HG03108 (cell line): ENCODE results near the gene ENOX1.

Experiments
- ATAC-seq: cut with Tn5 transposase; IDR thresholded peaks from one replicate; pipeline ENCODE4 v1.9.1; 2021; ENCODE audit warnings: moderate library complexity; ENCODE audit not compliant: unreplicated experiment

The ENOX1 gene

GRCh38 chr13:43232144-43232872 is 554.5 kb downstream of the ENOX1 start:
- ATAC-seq = no peak

- no peak for ATAC-seq
Observed at GRCh38 chr13:43230989-43231388, 555.8 kb downstream of the ENOX1 start.

- no peak for ATAC-seq
Observed at GRCh38 chr13:43229506-43229905, 557.3 kb downstream of the ENOX1 start.

GRCh38 chr13:43227721-43228120 is 559.1 kb downstream of the ENOX1 start:
- ATAC-seq = no peak

GRCh38 chr13:43223216-43223615 is 563.6 kb downstream of the ENOX1 start:
- ATAC-seq = no peak

GRCh38 chr13:43222086-43222485 is 564.7 kb downstream of the ENOX1 start:
- no peak for ATAC-seq

- no peak for ATAC-seq
Observed at GRCh38 chr13:43221611-43222010, 565.2 kb downstream of the ENOX1 start.

GRCh38 chr13:43220873-43221595 is 565.7 kb downstream of the ENOX1 start:
- ATAC-seq = no peak

GRCh38 chr13:43214124-43214523 is 572.6 kb downstream of the ENOX1 start:
- ATAC-seq = no peak

- no peak for ATAC-seq
Observed at GRCh38 chr13:43206838-43207237, 579.9 kb downstream of the ENOX1 start.

- no peak for ATAC-seq
Observed at GRCh38 chr13:43205416-43205815, 581.4 kb downstream of the ENOX1 start.

- no peak for ATAC-seq
Observed at GRCh38 chr13:43204591-43204990, 582.2 kb downstream of the ENOX1 start.

- ATAC-seq = no peak
Observed at GRCh38 chr13:43203781-43204180, 583.0 kb downstream of the ENOX1 start.

GRCh38 chr13:43200736-43201135 is 586.0 kb downstream of the ENOX1 start:
- ATAC-seq = no peak

- no peak for ATAC-seq
Observed at GRCh38 chr13:43200307-43200706, 586.5 kb downstream of the ENOX1 start.

- ATAC-seq = no peak
Observed at GRCh38 chr13:43196750-43197370, 589.9 kb downstream of the ENOX1 start.

- ATAC-seq = no peak
Observed at GRCh38 chr13:43196086-43196621, 590.6 kb downstream of the ENOX1 start.

GRCh38 chr13:43195551-43195950 is 591.2 kb downstream of the ENOX1 start:
- no peak for ATAC-seq

GRCh38 chr13:43195112-43195511 is 591.7 kb downstream of the ENOX1 start:
- no peak for ATAC-seq

- ATAC-seq = no peak
Observed at GRCh38 chr13:43193789-43194420, 592.9 kb downstream of the ENOX1 start.

GRCh38 chr13:43191546-43191945 is 595.2 kb downstream of the ENOX1 start:
- ATAC-seq = no peak
